HEK293 (cell line): ENCODE results near the gene SREBF2.

Experiments
- GFI1B ChIP-seq: fragments of 450-650 bp; formaldehyde crosslinking; IDR thresholded peaks from 2 replicates; pipeline ENCODE4 v1.5.1; 2016; ENCODE audit warnings: missing biosample characterization, missing genetic modification characterization
- KLF16 ChIP-seq: fragments of 450-650 bp; formaldehyde crosslinking; IDR thresholded peaks from 2 replicates; pipeline ENCODE4 v1.5.1; 2017; ENCODE audit warnings: missing biosample characterization, missing genetic modification characterization
- ZBTB7A ChIP-seq: fragments of 450-650 bp; formaldehyde crosslinking; IDR thresholded peaks from 2 replicates; pipeline ENCODE4 v1.5.1; 2016; ENCODE audit warnings: low read depth, missing biosample characterization, missing genetic modification characterization
- ZNF146 ChIP-seq: fragments of 450-650 bp; formaldehyde crosslinking; IDR thresholded peaks from 2 replicates; pipeline ENCODE4 v1.5.1; 2016; ENCODE audit warnings: missing biosample characterization, missing genetic modification characterization
- ZNF664 ChIP-seq: fragments of 450-650 bp; formaldehyde crosslinking; IDR thresholded peaks from 2 replicates; pipeline ENCODE4 v1.5.1; 2016; ENCODE audit warnings: missing biosample characterization, missing genetic modification characterization
- ZNF670 ChIP-seq: fragments of 450-650 bp; formaldehyde crosslinking; IDR thresholded peaks from 2 replicates; pipeline ENCODE4 v1.5.1; 2016; ENCODE audit warnings: missing biosample characterization, missing genetic modification characterization, low read depth
- TF ChIP-seq, protein P1 (sequence below): fragments of 450-650 bp; formaldehyde crosslinking; IDR thresholded peaks from 2 replicates; pipeline ENCODE4 v1.5.1; 2016; ENCODE audit warnings: missing biosample characterization, missing genetic modification characterization
- TF ChIP-seq, protein P2 (sequence below): fragments of 450-650 bp; formaldehyde crosslinking; IDR thresholded peaks from 2 replicates; pipeline ENCODE4 v1.5.1; 2016; ENCODE audit warnings: missing biosample characterization, missing genetic modification characterization

- TF ChIP-seq, protein P1, sequence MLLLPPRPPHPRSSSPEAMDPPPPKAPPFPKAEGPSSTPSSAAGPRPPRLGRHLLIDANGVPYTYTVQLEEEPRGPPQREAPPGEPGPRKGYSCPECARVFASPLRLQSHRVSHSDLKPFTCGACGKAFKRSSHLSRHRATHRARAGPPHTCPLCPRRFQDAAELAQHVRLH (tag by site-specific recombination), result no peak
- TF ChIP-seq ZBTB7A (tag by site-specific recombination), result no peak
- TF ChIP-seq, protein P2, sequence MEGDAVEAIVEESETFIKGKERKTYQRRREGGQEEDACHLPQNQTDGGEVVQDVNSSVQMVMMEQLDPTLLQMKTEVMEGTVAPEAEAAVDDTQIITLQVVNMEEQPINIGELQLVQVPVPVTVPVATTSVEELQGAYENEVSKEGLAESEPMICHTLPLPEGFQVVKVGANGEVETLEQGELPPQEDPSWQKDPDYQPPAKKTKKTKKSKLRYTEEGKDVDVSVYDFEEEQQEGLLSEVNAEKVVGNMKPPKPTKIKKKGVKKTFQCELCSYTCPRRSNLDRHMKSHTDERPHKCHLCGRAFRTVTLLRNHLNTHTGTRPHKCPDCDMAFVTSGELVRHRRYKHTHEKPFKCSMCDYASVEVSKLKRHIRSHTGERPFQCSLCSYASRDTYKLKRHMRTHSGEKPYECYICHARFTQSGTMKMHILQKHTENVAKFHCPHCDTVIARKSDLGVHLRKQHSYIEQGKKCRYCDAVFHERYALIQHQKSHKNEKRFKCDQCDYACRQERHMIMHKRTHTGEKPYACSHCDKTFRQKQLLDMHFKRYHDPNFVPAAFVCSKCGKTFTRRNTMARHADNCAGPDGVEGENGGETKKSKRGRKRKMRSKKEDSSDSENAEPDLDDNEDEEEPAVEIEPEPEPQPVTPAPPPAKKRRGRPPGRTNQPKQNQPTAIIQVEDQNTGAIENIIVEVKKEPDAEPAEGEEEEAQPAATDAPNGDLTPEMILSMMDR (tag by site-specific recombination), result no peak
- no peak for TF ChIP-seq ZNF146
- no peak for TF ChIP-seq KLF16 (tag by site-specific recombination)
- no peak for TF ChIP-seq ZNF670 (tag by site-specific recombination)
- TF ChIP-seq ZNF664, result no peak
- TF ChIP-seq GFI1B (tag by site-specific recombination), result no peak
Observed at GRCh38 chr22:41907436-41908401, 74.8 kb downstream of the SREBF2 start.
